Measurements from ENCODE around the gene ACER2. TPM values are rescaled to one million over a fixed set of nuclear protein-coding genes. Genes with fewer than 3 reads are reported as not detected.
"Not testable (repeated sequence)": the region's sequence is repeated elsewhere in the genome, so short reads cannot be mapped to it uniquely, and the experiment has no call there.

ACER2 gene
- total and polyA plus RNA-seq, 2 experiments from 2014 or later, result 0.87 to 14.6 TPM

- no peak for TF ChIP-seq ZNF462 (CRISPR knock-in tag; IDR thresholded peaks at IDR 0.05)
- TF ChIP-seq ZNF331 (CRISPR knock-in tag; IDR thresholded peaks at IDR 0.05; ENCODE audit: low read depth), result no peak
- TF ChIP-seq EZH2phosphoT487 (IDR thresholded peaks at IDR 0.05; ENCODE audit: unreplicated experiment), result no peak
- TF ChIP-seq, protein P1, sequence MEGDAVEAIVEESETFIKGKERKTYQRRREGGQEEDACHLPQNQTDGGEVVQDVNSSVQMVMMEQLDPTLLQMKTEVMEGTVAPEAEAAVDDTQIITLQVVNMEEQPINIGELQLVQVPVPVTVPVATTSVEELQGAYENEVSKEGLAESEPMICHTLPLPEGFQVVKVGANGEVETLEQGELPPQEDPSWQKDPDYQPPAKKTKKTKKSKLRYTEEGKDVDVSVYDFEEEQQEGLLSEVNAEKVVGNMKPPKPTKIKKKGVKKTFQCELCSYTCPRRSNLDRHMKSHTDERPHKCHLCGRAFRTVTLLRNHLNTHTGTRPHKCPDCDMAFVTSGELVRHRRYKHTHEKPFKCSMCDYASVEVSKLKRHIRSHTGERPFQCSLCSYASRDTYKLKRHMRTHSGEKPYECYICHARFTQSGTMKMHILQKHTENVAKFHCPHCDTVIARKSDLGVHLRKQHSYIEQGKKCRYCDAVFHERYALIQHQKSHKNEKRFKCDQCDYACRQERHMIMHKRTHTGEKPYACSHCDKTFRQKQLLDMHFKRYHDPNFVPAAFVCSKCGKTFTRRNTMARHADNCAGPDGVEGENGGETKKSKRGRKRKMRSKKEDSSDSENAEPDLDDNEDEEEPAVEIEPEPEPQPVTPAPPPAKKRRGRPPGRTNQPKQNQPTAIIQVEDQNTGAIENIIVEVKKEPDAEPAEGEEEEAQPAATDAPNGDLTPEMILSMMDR (conservative IDR thresholded peaks at IDR 0.05; ENCODE audit: low read depth in 2 of 2), result no peak
- no peak for TF ChIP-seq NANOG (IDR thresholded peaks at IDR 0.05; ENCODE audit: borderline replicate concordance)
Measured at GRCh38 chr9:19381656-19382055, 27.2 kb upstream of the ACER2 start (continued).

DNA sequence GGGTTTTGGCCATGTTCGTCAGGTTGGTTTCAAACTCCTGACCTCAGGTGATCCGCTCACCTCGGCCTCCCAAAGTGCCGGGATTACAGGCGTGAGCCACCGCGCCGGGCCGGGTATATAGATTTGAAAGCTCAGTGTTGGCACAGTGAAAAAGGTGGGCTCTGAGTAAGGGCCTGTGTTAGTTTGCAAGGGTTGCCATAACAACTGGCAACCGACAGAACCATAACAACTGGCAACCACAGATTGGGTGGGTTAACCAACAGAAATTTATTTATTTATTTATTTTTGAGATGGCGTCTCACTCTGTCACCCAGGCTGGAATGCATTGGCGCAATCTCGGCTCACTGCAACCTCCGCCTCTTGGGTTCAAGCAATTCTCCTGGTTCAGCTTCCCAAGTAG, 23.6 kb upstream of the ACER2 start:
- not testable (repeated sequence) for H3K79me2 ChIP-seq (replicated peaks; ENCODE audit: insufficient read depth); H3K4me3 ChIP-seq; H3K36me3 Mint-ChIP-seq (ENCODE audit: low read depth); DNase-seq (ENCODE audit: low spot score); H3K4me2 ChIP-seq; H3K4me1 ChIP-seq (ENCODE audit: insufficient read depth); H3K27ac ChIP-seq (ENCODE audit: low read depth); H3K9me3 Mint-ChIP-seq; H3K4me1 Mint-ChIP-seq; H4K20me1 ChIP-seq (replicated peaks; ENCODE audit: insufficient read depth); H3K36me3 ChIP-seq (ENCODE audit: insufficient read depth); H3K27me3 ChIP-seq (ENCODE audit: insufficient read depth); ATAC-seq; H2AFZ ChIP-seq; H3K9me2 ChIP-seq (ENCODE audit: insufficient read depth); H3K27ac Mint-ChIP-seq; H3F3A ChIP-seq (replicated peaks; ENCODE audit: low read depth); H3K27me3 Mint-ChIP-seq (ENCODE audit: insufficient read depth, low read depth, poor library complexity); H3K4me3 Mint-ChIP-seq

Measured in GM23338 (cell line).